Measurements from ENCODE around the gene NBDY. TPM values are rescaled to one million over a fixed set of nuclear protein-coding genes. Genes with fewer than 3 reads are reported as not detected.
"Not testable (repeated sequence)": the region's sequence is repeated elsewhere in the genome, so short reads cannot be mapped to it uniquely, and the experiment has no call there.

Gene NBDY
- polyA plus RNA-seq, 1 donor, result 46.7 TPM

DNA sequence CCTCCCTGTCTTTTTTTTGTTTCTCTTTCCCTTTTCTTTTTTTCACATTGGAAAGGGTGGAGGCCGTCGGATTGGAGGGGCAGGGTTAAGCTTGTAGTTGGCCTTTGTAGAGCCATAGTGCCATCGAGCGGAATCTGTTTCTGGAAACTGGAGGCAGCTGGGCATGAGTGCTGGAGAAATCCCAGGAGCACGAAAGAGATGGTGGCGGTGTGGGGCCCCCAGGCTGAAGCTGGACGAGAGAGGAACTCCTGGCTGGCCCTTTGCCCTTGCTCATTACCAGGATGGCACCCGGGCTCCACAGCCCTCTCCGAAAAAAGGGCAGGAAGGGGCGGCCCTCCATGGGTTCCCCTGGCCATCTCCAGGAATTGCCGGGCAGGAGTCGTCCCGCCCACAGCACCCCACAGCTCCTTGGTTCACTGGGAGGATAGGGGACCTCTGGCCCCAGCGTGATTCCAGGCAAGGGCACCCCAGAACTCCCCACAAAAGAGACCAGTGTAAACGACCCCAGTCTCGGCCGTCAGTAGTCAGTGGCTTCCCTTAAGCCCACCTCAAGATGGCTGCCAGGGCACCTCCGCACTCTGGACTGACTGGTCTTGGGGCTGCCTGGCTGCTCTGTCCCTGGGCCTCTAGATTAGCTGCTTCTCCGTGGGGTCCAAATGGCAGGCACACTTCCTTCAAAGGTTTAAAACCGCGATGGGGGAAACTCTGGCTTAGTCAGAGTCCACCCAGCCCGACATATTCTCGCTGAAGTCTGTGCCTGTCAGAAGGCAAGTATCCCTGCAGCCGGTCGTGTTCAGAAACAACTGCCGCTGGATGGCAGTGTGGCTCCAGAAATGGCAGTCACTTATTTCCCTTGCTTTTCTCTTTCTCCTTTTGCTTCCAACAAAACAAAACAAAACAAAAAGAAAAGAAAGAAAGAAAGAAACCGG lies 74.1 kb downstream of the NBDY start:
- peak; percentile 43 for DNase-seq

- no peak for DNase-seq
Observed at GRCh38 chrX:56803850-56804681, 75.0 kb downstream of the NBDY start.

DNA sequence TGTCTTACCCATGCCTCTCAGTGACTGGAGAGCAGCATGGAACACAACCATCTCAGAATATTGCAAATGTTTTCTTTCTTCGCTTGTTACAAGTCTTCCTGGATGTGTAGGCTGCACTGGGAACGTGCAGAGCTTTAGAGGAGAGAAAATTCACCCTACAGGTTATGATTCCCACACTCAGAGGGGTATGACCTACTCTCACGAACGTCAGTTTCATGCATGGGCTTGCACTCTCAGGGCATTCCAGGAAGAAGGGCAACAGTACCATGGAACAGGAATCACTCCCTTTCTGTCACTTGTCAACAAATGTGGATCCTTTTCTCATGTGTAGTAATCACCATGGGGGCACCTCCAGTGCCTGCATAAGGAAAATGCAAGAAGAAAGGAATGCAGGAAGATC lies 75.8 kb downstream of the NBDY start:
- no peak for DNase-seq

DNA sequence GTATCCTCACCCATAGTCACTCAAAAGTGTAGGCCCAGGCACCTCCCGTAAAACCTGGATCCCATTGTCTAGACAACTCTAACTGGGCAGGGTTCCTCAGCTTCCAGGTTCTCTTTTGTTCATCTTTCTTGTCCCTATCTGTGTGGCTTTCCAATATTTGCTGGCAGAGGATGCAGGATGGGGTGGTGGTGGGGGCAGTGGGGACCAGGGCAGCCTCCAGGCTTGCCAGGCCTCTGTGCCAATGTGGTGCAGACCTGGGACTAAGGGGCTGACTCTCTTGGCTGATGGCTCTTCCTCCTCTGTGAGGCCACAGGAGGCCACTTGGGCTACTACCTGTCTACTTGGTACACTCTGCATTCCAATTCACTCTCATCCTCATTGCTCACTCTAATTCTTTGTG lies 76.4 kb downstream of the NBDY start:
- no peak for DNase-seq

GRCh38 chrX:56806176-56806575 lies 77.1 kb downstream of the NBDY start:
- not testable (repeated sequence) for DNase-seq

- no peak for DNase-seq
Observed at GRCh38 chrX:56811599-56811998, 82.6 kb downstream of the NBDY start.

DNA sequence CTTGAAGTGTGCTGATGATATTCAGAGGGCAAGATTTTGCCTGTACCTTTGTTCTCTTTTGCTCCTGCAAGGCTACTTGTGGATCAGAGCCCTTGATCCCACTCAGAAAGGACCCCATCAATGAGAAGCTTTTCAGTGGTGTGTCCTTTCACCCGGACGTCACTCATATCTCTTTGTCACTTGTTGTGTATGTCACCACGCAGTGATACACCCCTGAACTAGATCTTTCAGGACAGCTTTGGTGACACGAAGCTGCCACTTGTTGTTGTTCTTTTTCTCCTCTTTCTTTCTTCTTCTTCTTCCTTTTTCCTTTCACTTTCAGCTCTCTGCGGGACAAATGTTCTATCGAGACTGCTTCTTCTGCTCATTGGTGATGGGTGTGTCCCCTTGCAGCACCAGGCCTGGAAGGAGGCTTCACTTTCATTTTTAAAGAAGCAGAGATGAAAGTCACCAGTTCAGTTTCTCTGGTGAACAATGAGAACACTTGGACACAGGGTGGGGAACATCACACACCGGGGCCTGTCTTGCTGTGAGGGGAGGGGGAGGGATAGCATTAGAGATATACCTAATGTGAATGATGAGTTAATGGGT lies 83.6 kb downstream of the NBDY start:
- no peak for DNase-seq

DNA sequence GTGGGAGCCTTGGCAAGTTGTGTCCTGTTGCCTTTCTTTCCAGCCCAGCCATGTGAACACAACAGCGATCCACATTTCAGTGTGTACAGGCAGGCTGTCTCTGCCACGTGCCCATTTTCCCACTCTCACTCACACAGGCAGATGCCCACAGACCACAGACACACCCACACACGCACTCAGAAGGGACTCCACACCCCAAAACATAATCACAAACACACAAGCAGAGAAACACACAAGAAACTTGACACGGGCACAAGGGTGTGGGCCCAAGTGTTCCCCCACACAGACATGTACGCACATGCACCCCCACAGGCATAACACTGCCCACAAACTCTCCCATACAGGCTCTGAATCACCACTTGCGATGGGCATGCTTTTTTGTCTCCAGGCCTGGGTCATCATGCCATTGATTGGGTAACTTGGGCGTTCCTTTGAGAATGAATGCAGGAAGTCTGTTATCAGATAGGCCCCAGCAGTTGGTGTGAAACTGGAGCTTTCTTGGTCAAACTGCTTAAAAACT lies 84.3 kb downstream of the NBDY start:
- DNase-seq, result no peak

DNA sequence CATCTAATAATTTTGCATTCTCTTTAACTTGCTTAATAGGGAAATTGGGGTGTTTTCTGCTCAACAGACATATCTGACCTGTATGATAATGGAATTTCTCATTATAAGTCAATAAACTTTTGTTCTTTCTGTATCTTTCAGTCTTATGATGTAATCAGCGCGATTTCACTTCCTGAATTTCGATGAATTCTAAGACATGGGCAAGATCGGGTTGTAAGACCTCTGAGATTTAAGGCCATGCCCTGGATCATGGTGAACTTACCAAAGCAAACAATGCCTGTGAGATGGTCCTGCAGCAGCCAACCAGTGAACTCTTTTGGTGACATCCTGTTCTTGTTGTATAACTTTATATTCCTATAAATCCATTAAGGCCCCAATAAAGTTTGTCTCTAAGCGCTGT lies 88.1 kb downstream of the NBDY start:
- no peak for DNase-seq

DNA sequence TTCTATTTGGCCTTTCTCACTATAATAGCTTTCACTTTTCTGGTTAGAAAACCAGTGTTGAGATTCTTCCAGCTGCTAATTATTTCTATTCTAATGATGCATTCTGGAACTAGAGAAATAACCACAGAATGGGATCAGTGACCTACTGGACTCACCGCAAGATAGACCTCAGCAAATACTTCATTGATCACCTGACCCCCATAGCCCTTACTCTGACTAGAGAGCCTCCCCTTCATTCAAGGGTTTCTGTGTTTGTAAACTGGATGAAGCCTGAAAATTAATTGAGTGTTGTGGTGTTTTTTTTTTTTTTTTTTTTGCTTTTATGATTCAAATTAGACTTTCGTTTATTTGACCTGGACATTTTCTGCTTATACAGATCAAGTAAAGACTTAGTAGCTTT lies 97.0 kb downstream of the NBDY start:
- DNase-seq, result no peak

GRCh38 chrX:56833626-56834025 lies 104.6 kb downstream of the NBDY start:
- no peak for DNase-seq

- no peak for DNase-seq
Observed at GRCh38 chrX:56853436-56853835, 124.4 kb downstream of the NBDY start.

- no peak for DNase-seq
Observed at GRCh38 chrX:56857042-56857441, 128.0 kb downstream of the NBDY start.

GRCh38 chrX:56860888-56861287 lies 131.8 kb downstream of the NBDY start:
- no peak for DNase-seq

Other genes with a start within 250 kb of the NBDY start
- gene UBQLN2, start 165.6 kb upstream of the NBDY start, polyA plus RNA-seq (ENCODE audit: insufficient read length), result 29.7 TPM